Measurements from ENCODE around the gene S1PR3. TPM values are rescaled to one million over a fixed set of nuclear protein-coding genes. Genes with fewer than 3 reads are reported as not detected.
"Not testable (repeated sequence)": the region's sequence is repeated elsewhere in the genome, so short reads cannot be mapped to it uniquely, and the experiment has no call there.

S1PR3 gene
- not detected for total RNA-seq

DNA sequence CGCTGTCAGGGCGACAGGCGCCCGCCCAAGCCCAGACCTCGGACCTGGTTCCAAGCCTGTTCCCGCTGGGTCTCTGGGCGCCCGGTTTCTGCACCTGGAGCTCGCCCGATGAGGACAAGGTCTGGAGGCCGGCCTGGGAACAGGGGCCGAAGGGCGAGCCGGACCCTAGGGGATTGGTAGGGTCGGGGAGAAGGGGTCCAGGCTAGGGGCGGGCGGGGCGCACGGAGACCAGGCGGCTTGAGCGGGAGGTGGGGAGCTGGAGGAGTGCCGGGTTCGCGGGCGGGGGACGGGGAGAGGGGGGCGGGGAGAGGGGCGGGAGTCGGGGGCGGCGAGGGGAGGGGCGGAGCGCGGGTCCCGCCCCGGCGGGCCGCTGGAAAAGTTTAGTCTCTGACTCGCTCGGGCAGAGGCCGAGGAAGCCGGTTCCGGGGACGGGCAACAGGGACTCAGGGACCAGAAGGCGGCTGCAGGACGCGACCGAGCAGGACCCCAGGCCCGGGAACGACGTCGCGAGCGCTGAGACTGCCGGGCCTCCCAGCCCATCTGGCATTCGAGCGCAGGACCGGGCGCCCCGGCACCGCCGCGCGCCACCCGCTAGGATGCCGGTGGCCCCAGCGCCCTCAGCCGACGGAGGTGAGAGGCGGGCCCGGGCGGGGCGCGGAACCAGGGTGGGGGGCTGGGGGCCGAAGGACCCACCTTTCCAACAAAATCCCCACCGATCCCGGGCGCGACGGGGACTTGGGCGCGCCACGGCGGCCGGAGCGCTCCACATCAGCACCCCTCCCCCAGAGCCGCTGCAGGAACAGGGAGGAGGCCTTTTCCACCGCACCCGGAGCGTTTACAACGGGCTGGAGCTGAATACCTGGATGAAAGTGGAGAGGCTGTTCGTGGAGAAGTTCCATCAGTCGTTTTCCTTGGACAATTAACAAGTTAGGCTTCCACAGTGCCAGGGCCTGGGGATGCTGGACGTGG is at the start of gene S1PR3:
Gene S1PR3 (plus strand): TSS at position 403 of the 969 bp plus-strand sequence. CDS start 9,733 bp downstream, outside the sequence.
- no peak for DNase-seq

DNA sequence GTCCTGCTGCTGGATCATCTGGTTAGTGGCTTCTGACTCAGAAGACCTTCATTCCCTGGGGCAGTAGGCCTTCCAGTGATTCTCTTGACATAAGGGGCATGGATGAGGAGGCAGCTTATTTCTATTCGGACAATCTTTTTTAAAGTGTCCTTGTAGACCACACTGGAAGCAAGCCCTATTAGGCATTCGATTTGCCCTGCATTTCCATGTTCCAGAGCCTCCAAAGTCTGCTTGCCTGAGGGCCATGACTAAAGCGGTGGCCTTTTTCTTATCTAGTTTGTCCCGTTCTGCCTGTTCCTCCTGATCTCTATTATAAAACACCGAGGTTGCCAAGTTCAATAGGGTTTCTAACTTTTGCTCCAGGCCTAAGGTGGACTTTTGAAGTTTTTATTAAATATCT is 49.7 kb upstream of the S1PR3 start:
- DNase-seq, result not testable (repeated sequence)

- DNase-seq, result no peak
Measured at GRCh38 chr9:88942411-88942810, 48.9 kb upstream of the S1PR3 start.

- no peak for DNase-seq
Measured at GRCh38 chr9:88945636-88946333, 45.5 kb upstream of the S1PR3 start.

GRCh38 chr9:88947581-88948573 is 43.4 kb upstream of the S1PR3 start:
- DNase-seq, result no peak

- DNase-seq, result no peak
Measured at GRCh38 chr9:88949425-88949824, 41.8 kb upstream of the S1PR3 start.

GRCh38 chr9:88949961-88950340 is 41.3 kb upstream of the S1PR3 start:
- DNase-seq, result no peak

GRCh38 chr9:88950341-88951154 is 40.7 kb upstream of the S1PR3 start:
- DNase-seq, result no peak

- DNase-seq, result no peak
Measured at GRCh38 chr9:88951155-88951542, 40.1 kb upstream of the S1PR3 start.

DNA sequence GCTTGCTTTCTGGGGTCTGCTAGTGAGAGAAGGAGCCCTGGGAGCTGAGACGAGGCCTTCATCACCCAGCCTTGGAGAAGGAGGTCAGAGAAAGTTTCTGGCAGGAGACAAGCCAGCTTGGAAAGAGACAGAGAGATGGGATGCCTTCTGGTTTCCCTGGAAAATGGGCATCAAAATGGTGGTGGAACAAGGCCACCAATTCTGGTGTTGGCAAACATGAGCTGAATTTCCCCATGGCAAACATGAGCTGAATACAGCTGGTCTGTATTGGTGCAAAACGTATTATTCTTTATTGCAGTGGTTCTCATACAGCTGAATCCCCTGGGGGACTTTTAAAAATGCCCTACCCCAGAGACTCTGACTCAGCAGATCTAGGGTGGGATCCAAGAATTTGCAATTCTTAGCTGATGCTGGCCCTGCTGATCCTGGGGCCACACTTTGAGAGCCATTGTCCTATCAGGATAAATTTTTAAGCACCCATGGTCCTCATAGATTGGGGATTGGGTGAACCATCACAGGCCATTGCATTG is 39.1 kb upstream of the S1PR3 start:
- DNase-seq, result no peak

DNA sequence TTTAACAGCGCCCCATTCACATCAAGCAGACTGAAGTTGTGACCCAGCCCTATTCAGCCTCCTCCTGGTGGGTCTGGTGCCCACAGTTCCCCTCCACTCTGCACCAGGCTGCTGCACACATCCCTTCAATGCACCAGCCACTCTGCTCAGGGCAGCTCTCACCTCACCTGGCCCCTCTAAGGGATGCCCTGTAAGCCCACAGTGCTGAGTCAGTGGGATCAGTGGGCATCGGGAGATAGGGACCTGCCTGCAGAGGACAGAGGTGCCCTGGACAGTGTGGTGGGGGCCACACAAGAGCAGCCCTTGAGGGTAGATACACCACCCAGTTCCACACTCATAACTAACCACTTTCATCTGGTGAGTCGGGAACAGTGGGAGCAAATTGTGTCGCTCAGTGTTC is 38.3 kb upstream of the S1PR3 start:
- DNase-seq, result no peak

- DNase-seq, result no peak
Measured at GRCh38 chr9:88953381-88954029, 37.8 kb upstream of the S1PR3 start.

DNA sequence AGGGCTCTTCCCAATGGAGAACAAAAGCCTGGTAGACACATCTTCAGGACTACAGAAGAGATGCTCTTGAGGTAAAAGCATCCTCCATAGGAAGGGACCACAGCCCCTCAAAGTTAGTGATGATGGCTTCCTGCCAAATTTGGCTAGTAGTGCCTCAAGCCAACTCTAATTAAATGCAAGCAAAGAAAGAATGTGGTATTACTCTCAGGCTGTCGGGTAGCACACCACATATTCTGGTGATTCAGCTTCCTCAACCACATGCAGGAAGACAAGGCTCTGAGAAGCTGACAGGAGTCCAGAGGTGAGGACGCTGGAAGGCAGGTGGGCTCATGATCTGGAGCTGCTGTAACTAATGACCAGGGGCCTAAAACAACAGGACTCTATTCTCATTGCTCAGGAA is 37.2 kb upstream of the S1PR3 start:
- DNase-seq, result no peak

DNA sequence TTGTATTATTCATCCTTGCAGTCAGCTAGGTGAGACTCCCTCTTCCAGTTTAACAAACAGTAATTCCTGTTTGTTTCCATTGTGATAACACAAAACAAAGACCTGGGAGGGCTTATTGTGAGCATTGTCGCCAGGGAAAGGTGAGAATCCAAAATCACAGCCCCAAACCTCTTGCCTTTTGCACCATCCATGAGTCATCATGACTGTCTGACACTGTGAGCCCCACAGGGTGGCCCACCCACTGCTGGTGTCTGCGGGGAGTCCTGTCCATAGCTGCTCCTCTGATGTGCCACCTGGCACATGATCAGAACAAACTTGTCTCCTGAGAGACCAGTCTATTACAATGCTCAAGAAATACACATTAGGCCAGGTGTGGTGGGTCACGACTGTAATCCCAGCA is 33.7 kb upstream of the S1PR3 start:
- no peak for DNase-seq

GRCh38 chr9:88959727-88960469 is 31.4 kb upstream of the S1PR3 start:
- DNase-seq, result no peak

GRCh38 chr9:88960632-88961031 is 30.6 kb upstream of the S1PR3 start:
- DNase-seq, result no peak

GRCh38 chr9:88965473-88965872 is 25.8 kb upstream of the S1PR3 start:
- DNase-seq, result no peak

DNA sequence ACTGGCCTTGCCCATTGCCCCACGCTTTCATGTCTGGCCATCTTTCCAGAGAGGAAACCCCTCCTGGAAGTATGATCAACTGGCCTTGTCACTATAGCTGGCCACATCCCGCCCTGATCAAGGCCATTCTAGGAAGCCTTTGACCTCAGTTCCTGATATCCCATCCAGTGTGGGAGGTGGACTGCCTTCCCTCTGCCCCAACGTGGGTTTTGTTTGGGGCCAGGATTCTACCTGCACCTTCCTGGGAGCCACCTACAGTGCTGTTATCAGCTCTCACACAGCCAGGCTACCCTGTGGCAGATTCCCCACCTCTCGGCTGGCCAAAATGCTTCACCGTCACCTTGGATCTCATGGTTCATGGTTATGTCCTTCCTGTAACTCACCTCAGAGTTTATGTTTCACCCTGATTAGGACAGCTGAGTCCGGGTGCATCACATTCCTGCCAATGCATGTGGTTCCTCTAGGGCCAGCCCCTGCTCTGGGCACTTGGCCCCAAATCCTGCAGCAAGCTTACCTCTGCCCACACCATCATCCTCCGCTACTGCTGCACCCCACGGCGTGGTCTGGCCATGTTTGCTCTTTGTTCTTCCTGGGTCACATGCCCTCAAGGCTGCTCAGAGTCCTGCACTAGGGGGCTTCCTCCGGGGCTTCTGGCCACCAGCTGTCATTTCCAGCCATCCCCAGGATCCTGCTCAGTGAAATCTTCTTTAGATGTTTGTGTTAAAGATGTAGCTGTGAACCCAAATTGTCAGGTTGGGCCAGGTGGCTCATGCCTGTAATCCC is 24.2 kb upstream of the S1PR3 start:
- DNase-seq, result no peak

GRCh38 chr9:88968799-88969198 is 22.5 kb upstream of the S1PR3 start:
- no peak for DNase-seq
